ENCODE measurements around the gene RFNG.

RFNG gene

DNA sequence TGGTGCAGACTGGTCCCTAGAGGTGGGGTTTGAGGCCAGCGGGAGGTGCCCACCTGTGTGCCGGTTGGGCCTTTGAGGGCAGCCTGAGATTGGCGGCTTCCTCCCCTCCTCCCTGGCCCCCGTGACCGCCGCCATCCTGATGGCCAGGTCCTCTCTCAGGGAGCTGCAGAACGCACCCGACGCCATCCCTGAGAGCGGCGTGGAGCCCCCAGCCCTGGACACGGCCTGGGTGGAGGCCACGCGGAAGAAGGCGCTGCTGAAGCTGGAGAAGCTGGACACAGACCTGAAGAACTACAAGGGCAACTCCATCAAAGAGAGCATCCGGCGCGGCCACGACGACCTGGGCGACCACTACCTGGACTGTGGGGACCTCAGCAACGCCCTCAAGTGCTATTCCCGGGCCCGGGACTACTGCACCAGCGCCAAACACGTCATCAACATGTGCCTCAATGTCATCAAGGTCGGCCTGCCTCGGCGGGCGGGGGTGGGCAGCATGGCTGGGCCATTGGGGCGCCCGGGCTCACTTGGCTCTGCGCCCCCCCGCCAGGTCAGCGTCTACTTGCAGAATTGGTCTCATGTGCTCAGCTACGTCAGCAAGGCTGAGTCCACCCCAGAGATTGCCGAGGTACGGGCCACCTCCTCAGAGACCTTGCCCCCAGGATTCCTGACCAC lies 2.9 kb upstream of the RFNG start:
- Histone ChIP-seq H3K9me3 (ENCODE audit: insufficient read depth, low read length) (no peaks in the 10 kb centered on the region), H3K9me2 (replicated peaks; ENCODE audit: insufficient read depth, low read length) (no peaks in the 10 kb centered on the region), H3K4me2 (ENCODE audit: low read depth, low read length, poor library complexity, severe bottlenecking) (no peak overlapping the region), H3K9ac (ENCODE audit: low read length) (no peak overlapping the region), H3K27ac (ENCODE audit: low read depth, low read length) (no peak overlapping the region), H3K4me3 (ENCODE audit: insufficient read depth, low read length, poor library complexity, severe bottlenecking) (no peak overlapping the region), H4K20me1 (ENCODE audit: low read depth, low read length) (no peaks in the 10 kb centered on the region), H3K36me3 (ENCODE audit: low read length) (no peaks in the 10 kb centered on the region), H3K79me2 (ENCODE audit: insufficient read depth, low read length) (peaks cover 10% of the 10 kb centered on the region), H2AFZ (ENCODE audit: low read depth, low read length, severe bottlenecking) (no peak overlapping the region), H3K27me3 (ENCODE audit: low read length) (no peaks in the 10 kb centered on the region), H3F3A (ENCODE audit: insufficient read depth) (no peaks in the 10 kb centered on the region)
- TF ChIP-seq, protein P1, sequence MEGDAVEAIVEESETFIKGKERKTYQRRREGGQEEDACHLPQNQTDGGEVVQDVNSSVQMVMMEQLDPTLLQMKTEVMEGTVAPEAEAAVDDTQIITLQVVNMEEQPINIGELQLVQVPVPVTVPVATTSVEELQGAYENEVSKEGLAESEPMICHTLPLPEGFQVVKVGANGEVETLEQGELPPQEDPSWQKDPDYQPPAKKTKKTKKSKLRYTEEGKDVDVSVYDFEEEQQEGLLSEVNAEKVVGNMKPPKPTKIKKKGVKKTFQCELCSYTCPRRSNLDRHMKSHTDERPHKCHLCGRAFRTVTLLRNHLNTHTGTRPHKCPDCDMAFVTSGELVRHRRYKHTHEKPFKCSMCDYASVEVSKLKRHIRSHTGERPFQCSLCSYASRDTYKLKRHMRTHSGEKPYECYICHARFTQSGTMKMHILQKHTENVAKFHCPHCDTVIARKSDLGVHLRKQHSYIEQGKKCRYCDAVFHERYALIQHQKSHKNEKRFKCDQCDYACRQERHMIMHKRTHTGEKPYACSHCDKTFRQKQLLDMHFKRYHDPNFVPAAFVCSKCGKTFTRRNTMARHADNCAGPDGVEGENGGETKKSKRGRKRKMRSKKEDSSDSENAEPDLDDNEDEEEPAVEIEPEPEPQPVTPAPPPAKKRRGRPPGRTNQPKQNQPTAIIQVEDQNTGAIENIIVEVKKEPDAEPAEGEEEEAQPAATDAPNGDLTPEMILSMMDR (IDR thresholded peaks at IDR 0.05; ENCODE audit: insufficient read depth, low read length, poor library complexity, severe bottlenecking), result no peak

DNA sequence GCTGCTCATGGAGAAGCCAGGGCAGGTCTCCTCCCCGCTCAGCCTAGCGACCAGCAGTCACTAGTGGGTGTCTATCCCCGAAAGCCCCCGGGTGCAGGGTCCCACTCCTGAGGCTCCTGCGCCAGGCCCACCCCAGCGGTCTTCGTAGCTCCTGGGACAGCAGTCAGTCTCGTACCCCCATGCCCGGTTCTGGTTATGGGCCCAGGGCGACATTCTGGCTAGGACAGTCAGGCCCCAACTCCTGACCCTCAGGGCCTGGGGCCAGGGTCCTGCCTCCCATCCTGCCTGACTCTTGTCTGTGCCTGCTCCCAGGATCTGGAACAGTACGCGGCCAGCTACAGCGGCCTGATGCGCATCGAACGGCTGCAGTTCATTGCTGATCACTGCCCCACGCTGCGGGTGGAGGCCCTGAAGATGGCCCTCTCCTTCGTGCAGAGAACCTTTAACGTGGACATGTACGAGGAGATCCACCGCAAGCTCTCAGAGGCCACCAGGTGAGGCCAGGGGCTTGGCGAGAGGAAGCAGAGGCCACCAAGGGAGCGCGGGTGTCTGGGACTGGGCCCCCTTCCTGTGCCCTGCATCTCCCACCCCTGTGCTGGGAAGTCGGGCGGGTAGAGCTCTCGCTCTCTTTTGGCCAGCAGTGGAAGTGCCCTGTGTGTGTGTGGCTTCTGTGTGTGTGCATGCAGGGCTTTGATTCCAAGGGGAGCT lies 2.1 kb upstream of the RFNG start:
- Histone ChIP-seq H3F3A (ENCODE audit: insufficient read depth) (no peaks in the 10 kb centered on the region), H3K9me2 (replicated peaks; ENCODE audit: insufficient read depth, low read length) (no peaks in the 10 kb centered on the region), H3K36me3 (ENCODE audit: low read length) (no peaks in the 10 kb centered on the region), H3K79me2 (ENCODE audit: insufficient read depth, low read length) (peaks cover 10% of the 10 kb centered on the region), H4K20me1 (ENCODE audit: low read depth, low read length) (no peaks in the 10 kb centered on the region), H3K9ac (ENCODE audit: low read length) (no peak overlapping the region), H3K9me3 (ENCODE audit: insufficient read depth, low read length) (no peaks in the 10 kb centered on the region), H2AFZ (ENCODE audit: low read depth, low read length, severe bottlenecking) (no peak overlapping the region), H3K4me3 (ENCODE audit: insufficient read depth, low read length, poor library complexity, severe bottlenecking) (no peak overlapping the region), H3K27ac (ENCODE audit: low read depth, low read length) (no peak overlapping the region), H3K4me2 (ENCODE audit: low read depth, low read length, poor library complexity, severe bottlenecking) (no peak overlapping the region), H3K27me3 (ENCODE audit: low read length) (no peaks in the 10 kb centered on the region)
- TF ChIP-seq, protein P1 (IDR thresholded peaks at IDR 0.05; ENCODE audit: insufficient read depth, low read length, poor library complexity, severe bottlenecking), result no peak
- no peak for TF ChIP-seq EZH2phosphoT487 (conservative IDR thresholded peaks at IDR 0.05; ENCODE audit: low read length)

DNA sequence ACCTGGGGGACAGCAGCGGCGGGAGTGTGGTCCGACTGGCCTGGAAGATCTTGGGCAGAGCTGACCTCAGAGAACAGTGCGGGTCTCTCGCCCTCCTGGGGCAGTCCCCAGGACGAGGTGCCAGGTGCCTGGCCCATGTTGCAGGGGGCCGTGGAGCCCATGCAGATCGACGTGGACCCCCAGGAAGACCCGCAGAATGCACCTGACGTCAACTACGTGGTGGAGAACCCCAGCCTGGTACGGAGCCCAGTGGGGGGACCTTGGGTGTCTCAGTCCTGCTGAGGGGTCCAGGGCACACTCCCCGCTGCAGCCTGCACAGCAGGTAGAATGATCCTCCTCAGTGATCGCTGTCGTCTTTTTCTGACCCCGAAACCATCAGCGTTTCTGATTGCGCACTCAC lies 1.5 kb upstream of the RFNG start:
- Histone ChIP-seq H3K9me3 (ENCODE audit: insufficient read depth, low read length) (no peaks in the 10 kb centered on the region), H3K9me2 (replicated peaks; ENCODE audit: insufficient read depth, low read length) (no peaks in the 10 kb centered on the region), H3K27ac (ENCODE audit: low read depth, low read length) (no peak overlapping the region), H2AFZ (ENCODE audit: low read depth, low read length, severe bottlenecking) (no peak overlapping the region), H3K9ac (ENCODE audit: low read length) (peak overlapping the region; percentile 71), H4K20me1 (ENCODE audit: low read depth, low read length) (no peaks in the 10 kb centered on the region), H3K4me3 (ENCODE audit: insufficient read depth, low read length, poor library complexity, severe bottlenecking) (no peak overlapping the region), H3F3A (ENCODE audit: insufficient read depth) (no peaks in the 10 kb centered on the region), H3K27me3 (ENCODE audit: low read length) (no peaks in the 10 kb centered on the region), H3K4me2 (ENCODE audit: low read depth, low read length, poor library complexity, severe bottlenecking) (peak overlapping the region; percentile 67), H3K79me2 (ENCODE audit: insufficient read depth, low read length) (peaks cover 10% of the 10 kb centered on the region), H3K36me3 (ENCODE audit: low read length) (no peaks in the 10 kb centered on the region)
- TF ChIP-seq, protein P1 (IDR thresholded peaks at IDR 0.05; ENCODE audit: insufficient read depth, low read length, poor library complexity, severe bottlenecking), result no peak
- no peak for TF ChIP-seq EZH2phosphoT487 (conservative IDR thresholded peaks at IDR 0.05; ENCODE audit: low read length)

All from SU-DHL-6 (cell line).